ENCODE data around the gene KCTD3. TPM values are rescaled to one million over a fixed set of nuclear protein-coding genes. Genes with fewer than 3 reads are reported as not detected.

Gene KCTD3
- total RNA-seq, 2 experiments from 2014 or later = 6.7 to 7.4 TPM

DNA sequence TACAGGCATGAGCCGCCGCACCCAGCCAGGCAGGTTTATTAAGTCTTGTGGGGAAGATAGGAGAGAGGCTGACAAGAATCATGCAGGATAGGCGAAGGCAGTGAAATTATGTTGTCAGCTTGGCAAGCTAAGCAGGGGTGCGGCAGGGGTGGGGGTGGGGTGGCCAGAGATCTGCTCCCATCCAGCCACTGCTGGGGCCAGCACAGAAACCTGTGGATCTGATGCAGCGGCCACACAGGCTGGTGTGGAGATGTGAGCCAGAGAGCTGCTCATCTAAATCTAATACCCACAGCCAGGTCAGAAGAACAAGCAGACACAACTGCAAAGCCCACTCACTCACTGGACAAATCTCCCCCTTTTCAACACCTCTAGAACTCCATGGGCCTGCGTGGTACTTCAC lies 68.7 kb downstream of the KCTD3 start:
- no peaks in the 10 kb centered on the region for H3K27me3 Mint-ChIP-seq
- no peak overlapping the region for H3K27ac Mint-ChIP-seq
- no peaks in the 10 kb centered on the region for H3K9me3 Mint-ChIP-seq
- ChIA-PET POLR2A (no interaction called here), CTCF (interaction anchor here (0.6 kb wide), 1 partner anchor 1280 kb away, joined by 3 read pairs; no protein-coding TSS in a partner anchor)
- DNase-seq = no peak
- H3K4me3 Mint-ChIP-seq = no peak overlapping the region
- H3K36me3 Mint-ChIP-seq (ENCODE audit: low read depth) = no peaks in the 10 kb centered on the region
- no peaks in the 10 kb centered on the region for H3K4me1 Mint-ChIP-seq

DNA sequence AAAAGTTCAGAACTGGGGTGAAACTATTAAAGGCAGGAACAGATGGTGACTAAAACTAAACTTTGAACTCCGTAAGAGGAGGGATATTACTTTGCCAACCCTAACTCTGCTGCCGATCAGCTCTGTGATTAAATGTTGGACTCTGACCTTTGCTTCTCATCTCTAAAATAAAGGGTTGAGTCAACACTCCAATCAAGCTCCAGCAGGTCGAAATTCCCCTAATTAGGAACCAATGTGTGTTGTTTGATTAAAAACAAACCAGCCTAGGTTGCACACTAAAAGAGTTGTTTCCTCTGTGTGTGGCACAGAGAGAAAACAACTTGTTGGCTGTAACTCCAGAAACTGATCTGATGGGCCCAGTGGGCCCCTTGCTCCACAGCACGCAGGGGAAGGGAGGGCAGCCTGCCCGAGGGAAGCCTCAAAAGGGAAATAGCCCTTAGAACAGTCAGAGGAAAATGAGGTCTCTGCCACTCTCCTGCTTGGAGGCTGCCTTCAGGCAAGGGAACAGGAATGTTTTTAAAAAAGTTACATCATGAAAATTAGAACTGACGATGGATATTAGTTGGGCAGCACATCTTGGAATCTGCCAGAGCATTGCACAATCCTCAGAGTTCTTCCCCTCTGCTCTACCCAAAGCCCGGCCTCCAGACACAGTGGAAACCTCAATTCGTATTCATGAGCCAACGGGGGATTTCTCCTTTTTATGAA lies 69.3 kb downstream of the KCTD3 start:
- Mint-ChIP-seq H3K4me3 (no peak overlapping the region), H3K27me3 (no peaks in the 10 kb centered on the region), H3K4me1 (no peaks in the 10 kb centered on the region), H3K27ac (no peak overlapping the region), H3K9me3 (no peaks in the 10 kb centered on the region), H3K36me3 (ENCODE audit: low read depth) (no peaks in the 10 kb centered on the region)
- DNase-seq = no peak
- POLR2A ChIA-PET = no interaction called here
- CTCF ChIA-PET = no interaction called here

- Mint-ChIP-seq H3K4me3 (no peak overlapping the region), H3K4me1 (no peaks in the 10 kb centered on the region), H3K27me3 (no peaks in the 10 kb centered on the region), H3K27ac (no peak overlapping the region), H3K9me3 (no peaks in the 10 kb centered on the region), H3K36me3 (ENCODE audit: low read depth) (no peaks in the 10 kb centered on the region)
- DNase-seq = no peak
- ChIA-PET POLR2A (no interaction called here), CTCF (no interaction called here)
Observed at GRCh38 chr1:215637041-215637573, 70.0 kb downstream of the KCTD3 start.

GRCh38 chr1:215640429-215641148 lies 73.5 kb downstream of the KCTD3 start:
- no peak for DNase-seq
- ChIA-PET POLR2A (no interaction called here), CTCF (no interaction called here)
- no peaks in the 10 kb centered on the region for H3K9me3 Mint-ChIP-seq
- no peaks in the 10 kb centered on the region for H3K27me3 Mint-ChIP-seq
- no peaks in the 10 kb centered on the region for H3K36me3 Mint-ChIP-seq (ENCODE audit: low read depth)
- no peak overlapping the region for H3K27ac Mint-ChIP-seq
- H3K4me1 Mint-ChIP-seq = no peaks in the 10 kb centered on the region
- no peak overlapping the region for H3K4me3 Mint-ChIP-seq

DNA sequence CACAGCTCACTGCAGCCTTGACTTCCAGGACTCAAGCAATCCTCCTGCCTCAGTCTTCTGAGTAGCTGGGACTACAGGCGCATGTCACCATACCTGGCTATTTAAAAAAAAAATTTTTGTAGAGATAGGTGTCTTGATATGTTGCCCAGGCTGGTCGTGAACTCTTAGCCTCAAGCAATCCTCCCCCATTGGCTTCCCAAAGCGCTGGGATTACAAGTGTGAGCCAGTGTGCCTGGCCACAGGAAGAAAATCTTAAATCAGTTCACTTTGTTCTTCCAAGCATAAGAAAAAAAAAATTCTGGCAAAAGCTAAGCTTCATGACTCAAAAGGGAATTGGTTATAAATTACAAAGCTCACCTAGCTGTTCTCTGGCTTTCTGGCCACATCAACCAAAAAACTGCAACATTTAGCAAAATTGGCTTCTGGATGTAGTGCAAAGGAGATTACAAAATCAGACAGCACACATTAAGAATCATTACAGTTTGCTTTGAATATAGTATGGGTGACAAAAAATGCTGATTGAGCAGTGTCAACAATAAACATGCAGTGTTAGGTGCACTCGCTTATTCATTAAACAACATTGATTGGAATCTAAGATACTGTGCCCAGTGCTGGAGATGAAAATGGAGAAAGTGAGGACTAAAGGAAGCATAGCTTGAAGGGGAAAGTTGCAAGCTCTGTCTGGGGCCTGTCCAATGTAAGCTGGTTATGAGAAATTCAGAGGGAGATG lies 76.7 kb downstream of the KCTD3 start:
- ChIA-PET CTCF (no interaction called here), POLR2A (no interaction called here)
- Mint-ChIP-seq H3K9me3 (no peaks in the 10 kb centered on the region), H3K27ac (no peak overlapping the region), H3K36me3 (ENCODE audit: low read depth) (no peaks in the 10 kb centered on the region), H3K27me3 (no peaks in the 10 kb centered on the region), H3K4me3 (no peak overlapping the region), H3K4me1 (no peaks in the 10 kb centered on the region)
- no peak for DNase-seq

- ChIA-PET POLR2A (no interaction called here), CTCF (no interaction called here)
- Mint-ChIP-seq H3K4me3 (no peak overlapping the region), H3K4me1 (no peaks in the 10 kb centered on the region), H3K36me3 (ENCODE audit: low read depth) (no peaks in the 10 kb centered on the region), H3K27me3 (no peaks in the 10 kb centered on the region), H3K9me3 (no peaks in the 10 kb centered on the region), H3K27ac (no peak overlapping the region)
- DNase-seq = no peak
Observed at GRCh38 chr1:215645182-215645581, 78.1 kb downstream of the KCTD3 start.

DNA sequence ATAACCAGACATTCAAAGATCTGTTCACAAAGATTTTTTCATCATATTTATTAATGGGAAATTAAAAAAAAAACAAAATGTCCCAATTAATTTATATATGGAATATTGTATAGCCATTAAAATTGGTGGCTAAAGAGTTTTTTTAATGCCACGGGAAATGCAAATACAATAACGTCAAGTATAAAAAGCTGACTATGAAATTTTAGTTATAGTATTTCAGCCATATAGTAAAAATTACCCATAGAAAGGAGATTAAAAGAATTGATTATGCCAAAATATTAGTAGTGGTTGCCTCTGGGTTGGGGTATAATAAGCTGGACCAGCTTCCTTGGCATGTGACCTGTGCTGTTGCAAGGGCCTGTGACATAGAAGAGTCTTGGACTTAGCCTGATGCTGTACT lies 78.8 kb downstream of the KCTD3 start:
- CTCF ChIA-PET = no interaction called here
- Mint-ChIP-seq H3K27ac (no peak overlapping the region), H3K27me3 (no peaks in the 10 kb centered on the region), H3K4me3 (no peak overlapping the region), H3K36me3 (ENCODE audit: low read depth) (no peaks in the 10 kb centered on the region), H3K4me1 (no peaks in the 10 kb centered on the region), H3K9me3 (no peaks in the 10 kb centered on the region)
- POLR2A ChIA-PET = no interaction called here
- no peak for DNase-seq

DNA sequence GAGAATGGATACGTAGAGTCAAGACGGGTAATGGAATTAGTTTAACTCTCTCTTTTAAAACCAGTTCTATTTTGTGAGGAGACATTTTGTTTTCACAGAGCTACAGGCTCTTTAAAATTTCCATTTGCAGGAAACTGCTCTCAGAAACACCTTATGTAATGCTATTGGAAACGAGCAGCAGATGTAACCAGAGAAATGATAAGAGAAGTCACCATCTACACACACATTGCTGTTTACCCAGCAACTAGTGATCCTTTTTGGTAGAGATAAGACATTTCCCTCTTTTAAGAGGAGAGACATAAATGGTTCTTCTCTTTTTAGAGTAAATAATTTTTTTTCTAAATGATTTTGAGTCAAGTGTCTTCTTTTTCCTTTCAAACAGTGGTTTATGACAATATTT lies 80.6 kb downstream of the KCTD3 start:
- ChIA-PET CTCF (no interaction called here), POLR2A (no interaction called here)
- Mint-ChIP-seq H3K36me3 (ENCODE audit: low read depth) (no peaks in the 10 kb centered on the region), H3K4me1 (no peaks in the 10 kb centered on the region), H3K4me3 (no peak overlapping the region), H3K9me3 (no peaks in the 10 kb centered on the region), H3K27me3 (peaks cover 2% of the 10 kb centered on the region), H3K27ac (no peak overlapping the region)
- no peak for DNase-seq

GRCh38 chr1:215648957-215649356 lies 81.9 kb downstream of the KCTD3 start:
- CTCF ChIA-PET = no interaction called here
- Mint-ChIP-seq H3K9me3 (no peaks in the 10 kb centered on the region), H3K27ac (no peak overlapping the region), H3K27me3 (peaks cover 2% of the 10 kb centered on the region), H3K4me1 (no peaks in the 10 kb centered on the region), H3K4me3 (no peak overlapping the region), H3K36me3 (ENCODE audit: low read depth) (no peaks in the 10 kb centered on the region)
- POLR2A ChIA-PET = no interaction called here
- no peak for DNase-seq

DNA sequence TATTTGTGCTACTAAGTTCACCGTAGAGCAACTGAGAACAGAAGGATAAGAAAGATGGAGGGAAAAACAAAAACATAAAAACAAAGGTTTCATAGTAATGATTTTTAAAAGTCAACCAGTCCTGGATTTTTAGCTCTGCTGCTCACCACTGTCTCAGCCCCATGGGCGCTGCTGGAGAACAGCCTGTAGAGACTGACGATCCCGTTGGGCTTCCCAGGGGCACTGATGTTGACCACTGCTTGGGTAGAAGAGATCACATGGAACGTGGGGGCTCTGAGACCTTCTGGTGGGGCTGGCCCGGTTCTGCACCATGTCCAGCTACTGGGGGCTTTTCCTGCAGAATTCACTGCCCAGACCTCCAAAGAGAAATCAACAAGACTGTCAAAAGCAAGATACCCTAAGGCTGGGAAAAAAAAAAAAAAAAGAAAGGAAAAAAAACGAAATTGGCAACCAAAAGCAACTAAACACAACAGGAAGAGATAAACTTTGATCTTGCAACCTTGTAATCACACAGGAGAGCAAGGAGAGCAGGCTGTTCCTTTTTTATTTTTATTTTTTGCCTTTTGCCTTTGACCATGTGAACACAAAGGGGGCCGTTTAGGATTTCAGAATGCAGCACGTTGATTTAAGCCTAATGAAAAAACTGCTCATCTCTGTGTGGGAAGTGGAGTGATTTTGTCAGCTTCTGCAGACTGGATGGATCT lies 83.5 kb downstream of the KCTD3 start:
- ChIA-PET POLR2A (no interaction called here), CTCF (no interaction called here)
- no peak overlapping the region for H3K4me3 Mint-ChIP-seq
- H3K27me3 Mint-ChIP-seq = peaks cover 2% of the 10 kb centered on the region
- no peak overlapping the region for H3K27ac Mint-ChIP-seq
- no peak for DNase-seq
- no peaks in the 10 kb centered on the region for H3K9me3 Mint-ChIP-seq
- no peaks in the 10 kb centered on the region for H3K4me1 Mint-ChIP-seq
- H3K36me3 Mint-ChIP-seq (ENCODE audit: low read depth) = no peaks in the 10 kb centered on the region

DNA sequence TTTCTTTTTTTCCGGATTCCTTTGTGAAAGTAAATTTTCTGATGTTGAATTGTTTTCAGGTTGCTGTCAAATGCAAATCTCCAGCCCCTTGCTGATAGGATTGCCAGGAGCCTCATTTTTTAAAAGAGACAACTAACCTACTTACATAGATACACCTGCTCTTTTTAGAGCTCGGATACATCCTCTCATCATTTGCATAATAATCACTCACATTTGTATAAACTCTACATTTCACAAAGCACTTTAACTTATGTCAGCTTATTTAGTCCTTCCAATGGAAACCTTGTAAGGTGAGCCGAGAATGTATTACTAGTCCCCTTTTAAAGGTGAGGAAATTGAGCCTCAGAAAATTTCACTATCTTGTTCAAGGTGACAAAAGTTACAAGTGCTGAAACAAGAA lies 84.8 kb downstream of the KCTD3 start:
- no peak for DNase-seq
- ChIA-PET POLR2A (no interaction called here), CTCF (no interaction called here)
- Mint-ChIP-seq H3K27me3 (peaks cover 2% of the 10 kb centered on the region), H3K4me1 (no peaks in the 10 kb centered on the region), H3K36me3 (ENCODE audit: low read depth) (no peaks in the 10 kb centered on the region), H3K4me3 (no peak overlapping the region), H3K27ac (no peak overlapping the region), H3K9me3 (no peaks in the 10 kb centered on the region)

- Mint-ChIP-seq H3K4me1 (no peaks in the 10 kb centered on the region), H3K27me3 (peaks cover 2% of the 10 kb centered on the region), H3K4me3 (no peak overlapping the region), H3K36me3 (ENCODE audit: low read depth) (no peaks in the 10 kb centered on the region), H3K9me3 (no peaks in the 10 kb centered on the region), H3K27ac (no peak overlapping the region)
- no peak for DNase-seq
- ChIA-PET POLR2A (no interaction called here), CTCF (no interaction called here)
Observed at GRCh38 chr1:215652371-215652770, 85.3 kb downstream of the KCTD3 start.

DNA sequence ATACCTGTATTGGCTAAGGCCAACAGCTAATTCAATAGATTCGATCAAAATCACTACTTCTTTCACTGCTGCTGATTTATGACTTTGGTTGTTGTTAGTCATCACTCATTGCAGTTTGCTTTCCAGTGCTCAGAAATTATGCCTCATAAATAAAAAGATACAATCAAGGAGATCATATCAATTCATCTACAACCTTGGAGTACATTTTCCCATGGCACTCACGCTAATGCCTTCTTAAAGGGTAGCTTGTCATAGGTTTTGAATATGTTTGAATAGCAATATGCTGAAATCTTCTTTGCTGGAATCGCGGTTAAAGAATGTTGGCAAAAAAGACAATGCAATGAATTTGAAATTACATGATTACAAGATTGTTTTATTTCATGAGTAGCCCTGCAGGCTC lies 89.9 kb downstream of the KCTD3 start:
- CTCF ChIA-PET = no interaction called here

More for the DNA sequence above, 89.9 kb downstream of the KCTD3 start:
- Mint-ChIP-seq H3K9me3 (no peaks in the 10 kb centered on the region), H3K27ac (no peak overlapping the region), H3K4me3 (no peak overlapping the region), H3K27me3 (peaks cover 7% of the 10 kb centered on the region), H3K4me1 (no peaks in the 10 kb centered on the region), H3K36me3 (ENCODE audit: low read depth) (no peaks in the 10 kb centered on the region)
- POLR2A ChIA-PET = no interaction called here
- no peak for DNase-seq
